A549 (cell line): Measurements from ENCODE around the gene PSMC4.

ENCODE experiments used
- BHLHE40 ChIP-seq: IDR thresholded peaks from 2 replicates; pipeline ENCODE4 v1.6.1; 2012; ENCODE audit warnings: low read depth, low read length, inconsistent platforms
- CHD2 ChIP-seq: fragments of 150-350 bp; IDR thresholded peaks from 2 replicates; pipeline ENCODE4 v1.6.1; 2014; ENCODE audit warnings: low read length; ENCODE audit not compliant: partially characterized antibody
- CTCF ChIP-seq: fragments of >200 bp; sonication (Bioruptor Twin); formaldehyde crosslinking; IDR thresholded peaks from 3 replicates; pipeline ENCODE4 v1.5.1; 2016
- EP300 ChIP-seq, 2 experiments: fragments of >200 bp; sonication (Bioruptor Twin); formaldehyde crosslinking; IDR thresholded peaks; 2 replicates in 1 of 2; 3 replicates in 1 of 2; pipeline ENCODE4 v1.6.1; 2016 to 2017
- JUN ChIP-seq, 2 experiments: fragments of >200 bp; sonication (Bioruptor Twin); formaldehyde crosslinking; IDR thresholded peaks; 2 replicates in 1 of 2; 3 replicates in 1 of 2; pipeline ENCODE4 v1.6.1; 2016 to 2017
- MYC ChIP-seq: IDR thresholded peaks from 2 replicates; pipeline ENCODE4 v1.6.1; 2012; ENCODE audit warnings: mild to moderate bottlenecking, inconsistent platforms, low read length, improper control_type of control experiment, borderline replicate concordance
- REST ChIP-seq: fragments of 200-600 bp; sonication (generic); IDR thresholded peaks from 2 replicates; pipeline ENCODE4 v1.6.1; 2016; ENCODE audit warnings: antibody characterized with exemption, mild to moderate bottlenecking, moderate library complexity

GRCh38 chr19:39934584-39935363, 36.2 kb upstream of the PSMC4 start, which contains the start of gene FCGBP:
- no peak for TF ChIP-seq REST
- no peak for TF ChIP-seq JUN (IDR thresholded peaks at IDR 0.05)
- TF ChIP-seq CTCF = no peak
- no peak for TF ChIP-seq MYC
- TF ChIP-seq CHD2 = no peak
- TF ChIP-seq BHLHE40 = no peak
- TF ChIP-seq EP300 (IDR thresholded peaks at IDR 0.05) = no peak
